ENCODE measurements around the gene KDM4C. TPM values are rescaled to one million over a fixed set of nuclear protein-coding genes. Genes with fewer than 3 reads are reported as not detected.

KDM4C gene
- total RNA-seq, 1 donor from 2014 or later = 18.2 TPM

DNA sequence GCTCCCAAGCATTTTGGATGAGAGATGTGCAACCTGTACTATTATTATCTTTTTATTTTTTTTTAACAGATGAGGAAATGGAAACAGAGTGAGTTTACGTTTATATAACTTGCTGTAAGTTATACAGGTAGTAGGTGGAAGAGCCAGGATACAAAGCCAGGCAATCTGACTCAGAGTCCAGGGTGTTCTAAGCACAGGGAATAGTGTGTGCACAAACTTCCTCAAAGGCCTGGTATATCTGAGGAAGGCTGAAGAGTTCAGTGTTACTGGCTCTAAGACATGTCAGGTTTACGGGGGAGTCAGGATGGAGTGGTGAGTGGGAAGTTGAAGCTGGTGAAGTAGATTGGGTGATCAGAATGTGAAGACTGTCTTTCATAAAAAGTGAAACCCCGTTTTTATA lies 353.6 kb downstream of the KDM4C start:
- H3K4me1 ChIP-seq (ENCODE audit: insufficient read depth, low read length) = no peaks in the 10 kb centered on the region
- H3K4me3 ChIP-seq (ENCODE audit: insufficient read depth, low read depth, low read length) = no peak overlapping the region
- no peak overlapping the region for H3K9ac ChIP-seq (ENCODE audit: low read length)
- H4K20me1 ChIP-seq (ENCODE audit: insufficient read depth, low read length) = no peaks in the 10 kb centered on the region
- no peak overlapping the region for H3K4me2 ChIP-seq (ENCODE audit: low read length)
- Mint-ChIP-seq H3K9me3 (ENCODE audit: unreplicated experiment) (no peaks in the 10 kb centered on the region), H3K4me3 (ENCODE audit: unreplicated experiment) (no peak overlapping the region), H3K4me1 (ENCODE audit: low read depth, unreplicated experiment) (peaks cover 4% of the 10 kb centered on the region), H3K27ac (ENCODE audit: unreplicated experiment) (no peak overlapping the region), H3K36me3 (ENCODE audit: low read depth, unreplicated experiment) (peaks cover 5% of the 10 kb centered on the region), H3K27me3 (ENCODE audit: low read depth, unreplicated experiment) (no peaks in the 10 kb centered on the region)
- no peak overlapping the region for H2AFZ ChIP-seq (ENCODE audit: low read depth, low read length)
- H3K27me3 ChIP-seq (ENCODE audit: insufficient read depth, low read length) = no peaks in the 10 kb centered on the region
- H3K27ac ChIP-seq (ENCODE audit: low read depth, low read length) = no peak overlapping the region
- H3K9me3 ChIP-seq (ENCODE audit: insufficient read depth, low read depth, low read length) = no peaks in the 10 kb centered on the region
- H3K36me3 ChIP-seq (ENCODE audit: insufficient read depth, low read length) = no peaks in the 10 kb centered on the region
- no peak for FAIRE-seq
- DNase-seq (ENCODE audit: low read depth) = no peak
- TF ChIP-seq, protein P1, sequence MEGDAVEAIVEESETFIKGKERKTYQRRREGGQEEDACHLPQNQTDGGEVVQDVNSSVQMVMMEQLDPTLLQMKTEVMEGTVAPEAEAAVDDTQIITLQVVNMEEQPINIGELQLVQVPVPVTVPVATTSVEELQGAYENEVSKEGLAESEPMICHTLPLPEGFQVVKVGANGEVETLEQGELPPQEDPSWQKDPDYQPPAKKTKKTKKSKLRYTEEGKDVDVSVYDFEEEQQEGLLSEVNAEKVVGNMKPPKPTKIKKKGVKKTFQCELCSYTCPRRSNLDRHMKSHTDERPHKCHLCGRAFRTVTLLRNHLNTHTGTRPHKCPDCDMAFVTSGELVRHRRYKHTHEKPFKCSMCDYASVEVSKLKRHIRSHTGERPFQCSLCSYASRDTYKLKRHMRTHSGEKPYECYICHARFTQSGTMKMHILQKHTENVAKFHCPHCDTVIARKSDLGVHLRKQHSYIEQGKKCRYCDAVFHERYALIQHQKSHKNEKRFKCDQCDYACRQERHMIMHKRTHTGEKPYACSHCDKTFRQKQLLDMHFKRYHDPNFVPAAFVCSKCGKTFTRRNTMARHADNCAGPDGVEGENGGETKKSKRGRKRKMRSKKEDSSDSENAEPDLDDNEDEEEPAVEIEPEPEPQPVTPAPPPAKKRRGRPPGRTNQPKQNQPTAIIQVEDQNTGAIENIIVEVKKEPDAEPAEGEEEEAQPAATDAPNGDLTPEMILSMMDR (IDR thresholded peaks at IDR 0.05; ENCODE audit: insufficient read depth, low read depth, low read length) = no peak
- TF ChIP-seq EZH2 (IDR thresholded peaks at IDR 0.05; ENCODE audit: insufficient read depth, low read length) = no peak
- no peaks in the 10 kb centered on the region for H3K79me2 ChIP-seq (ENCODE audit: insufficient read depth, low read length)

DNA sequence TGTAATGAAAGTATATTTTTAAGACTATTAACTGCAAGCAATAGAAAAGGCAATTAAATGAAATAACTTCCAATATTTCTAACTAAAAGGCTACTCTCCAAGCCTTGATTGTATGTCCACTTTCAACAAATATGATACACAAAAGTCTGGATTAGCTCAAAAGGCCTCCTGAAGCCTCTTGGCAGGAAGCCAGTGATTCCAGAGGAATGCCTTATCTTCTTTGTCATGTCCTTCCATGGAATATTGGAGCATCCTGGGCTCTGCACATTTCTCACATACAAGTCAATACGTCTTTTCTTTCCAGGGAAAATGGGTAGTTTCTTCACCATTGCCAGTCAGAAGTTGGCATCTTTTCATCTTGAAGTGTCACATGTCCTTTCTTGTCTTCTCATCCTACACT lies 357.8 kb downstream of the KDM4C start:
- Mint-ChIP-seq H3K27ac (ENCODE audit: unreplicated experiment) (no peak overlapping the region), H3K27me3 (ENCODE audit: low read depth, unreplicated experiment) (no peaks in the 10 kb centered on the region), H3K9me3 (ENCODE audit: unreplicated experiment) (no peaks in the 10 kb centered on the region), H3K4me1 (ENCODE audit: low read depth, unreplicated experiment) (peaks cover 4% of the 10 kb centered on the region), H3K36me3 (ENCODE audit: low read depth, unreplicated experiment) (no peaks in the 10 kb centered on the region), H3K4me3 (ENCODE audit: unreplicated experiment) (no peak overlapping the region)
- H3K4me3 ChIP-seq (ENCODE audit: insufficient read depth, low read depth, low read length) = no peak overlapping the region
- H3K4me2 ChIP-seq (ENCODE audit: low read length) = no peak overlapping the region
- TF ChIP-seq, protein P1 (IDR thresholded peaks at IDR 0.05; ENCODE audit: insufficient read depth, low read depth, low read length) = no peak
- no peak for TF ChIP-seq EZH2 (IDR thresholded peaks at IDR 0.05; ENCODE audit: insufficient read depth, low read length)
- no peaks in the 10 kb centered on the region for H3K27me3 ChIP-seq (ENCODE audit: insufficient read depth, low read length)
- H3K27ac ChIP-seq (ENCODE audit: low read depth, low read length) = no peak overlapping the region
- H3K36me3 ChIP-seq (ENCODE audit: insufficient read depth, low read length) = no peaks in the 10 kb centered on the region
- no peak for FAIRE-seq
- DNase-seq (ENCODE audit: low read depth) = no peak
- H3K79me2 ChIP-seq (ENCODE audit: insufficient read depth, low read length) = no peaks in the 10 kb centered on the region
- H3K9me3 ChIP-seq (ENCODE audit: insufficient read depth, low read depth, low read length) = no peaks in the 10 kb centered on the region
- no peaks in the 10 kb centered on the region for H4K20me1 ChIP-seq (ENCODE audit: insufficient read depth, low read length)
- H3K4me1 ChIP-seq (ENCODE audit: insufficient read depth, low read length) = no peaks in the 10 kb centered on the region
- H3K9ac ChIP-seq (ENCODE audit: low read length) = no peak overlapping the region
- no peak overlapping the region for H2AFZ ChIP-seq (ENCODE audit: low read depth, low read length)

DNA sequence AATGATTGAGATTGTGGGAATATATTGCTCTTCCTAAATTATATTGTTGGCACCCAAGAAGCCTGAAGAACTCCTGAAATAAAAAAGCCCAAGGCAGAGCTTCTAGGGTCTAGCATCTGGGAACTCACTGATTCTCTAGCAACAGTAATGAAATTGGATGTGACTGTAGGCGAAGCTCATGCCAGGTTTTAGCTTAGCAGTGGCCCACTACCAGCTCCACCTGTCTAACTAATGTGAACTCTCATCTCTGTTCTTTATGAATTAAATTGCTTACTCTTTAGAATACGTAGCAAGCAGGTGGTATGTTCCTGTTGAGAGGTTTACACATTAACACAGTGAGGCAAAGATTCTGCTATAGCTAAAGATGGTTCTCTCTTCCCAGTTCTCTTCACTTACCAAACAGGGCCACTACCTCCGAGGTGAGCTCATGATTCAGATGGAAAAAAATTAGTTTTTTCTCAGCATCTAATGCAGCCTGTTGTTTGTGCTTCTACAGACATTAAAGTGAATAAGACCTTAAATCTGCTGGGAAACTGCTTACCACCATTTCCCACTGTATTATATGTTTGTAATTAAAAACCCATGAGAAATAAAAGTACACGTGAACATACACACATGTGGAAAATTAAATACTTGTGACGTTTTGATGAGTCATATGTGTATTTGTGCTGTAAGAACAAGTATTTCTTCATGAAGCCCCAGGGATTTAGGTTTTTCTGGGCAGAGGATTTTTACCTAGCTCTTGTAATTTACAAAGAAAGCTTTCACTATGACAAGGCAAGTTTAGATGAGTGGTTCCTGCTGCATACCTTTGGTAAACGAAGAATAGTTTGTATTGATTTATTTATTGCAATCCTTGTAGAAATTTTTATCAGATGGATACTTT lies 360.1 kb downstream of the KDM4C start:
- no peak overlapping the region for H2AFZ ChIP-seq (ENCODE audit: low read depth, low read length)
- H3K27ac Mint-ChIP-seq (ENCODE audit: unreplicated experiment) = no peak overlapping the region
- H3K4me3 Mint-ChIP-seq (ENCODE audit: unreplicated experiment) = no peak overlapping the region
- H3K4me1 ChIP-seq (ENCODE audit: insufficient read depth, low read length) = no peaks in the 10 kb centered on the region
- no peaks in the 10 kb centered on the region for H3K27me3 ChIP-seq (ENCODE audit: insufficient read depth, low read length)
- H4K20me1 ChIP-seq (ENCODE audit: insufficient read depth, low read length) = no peaks in the 10 kb centered on the region
- no peak overlapping the region for H3K4me2 ChIP-seq (ENCODE audit: low read length)
- DNase-seq (ENCODE audit: low read depth) (no peak), FAIRE-seq (peak; percentile 37)
- H3K36me3 Mint-ChIP-seq (ENCODE audit: low read depth, unreplicated experiment) = no peaks in the 10 kb centered on the region
- no peaks in the 10 kb centered on the region for H3K36me3 ChIP-seq (ENCODE audit: insufficient read depth, low read length)
- H3K9ac ChIP-seq (ENCODE audit: low read length) = no peak overlapping the region
- TF ChIP-seq, protein P1 (IDR thresholded peaks at IDR 0.05; ENCODE audit: insufficient read depth, low read depth, low read length) = no peak
- TF ChIP-seq EZH2 (IDR thresholded peaks at IDR 0.05; ENCODE audit: insufficient read depth, low read length) = no peak
- no peaks in the 10 kb centered on the region for H3K79me2 ChIP-seq (ENCODE audit: insufficient read depth, low read length)
- H3K9me3 ChIP-seq (ENCODE audit: insufficient read depth, low read depth, low read length) = no peaks in the 10 kb centered on the region
- no peaks in the 10 kb centered on the region for H3K9me3 Mint-ChIP-seq (ENCODE audit: unreplicated experiment)
- H3K27me3 Mint-ChIP-seq (ENCODE audit: low read depth, unreplicated experiment) = no peaks in the 10 kb centered on the region
- peaks cover 8% of the 10 kb centered on the region for H3K4me1 Mint-ChIP-seq (ENCODE audit: low read depth, unreplicated experiment)
- H3K4me3 ChIP-seq (ENCODE audit: insufficient read depth, low read depth, low read length) = no peak overlapping the region
- H3K27ac ChIP-seq (ENCODE audit: low read depth, low read length) = no peak overlapping the region
